NCI-H226 (cell line): Measurements from ENCODE around the gene REEP1.
"Not testable (repeated sequence)": the region's sequence is repeated elsewhere in the genome, so short reads cannot be mapped to it uniquely, and the experiment has no call there.

Experiments used
- DNase-seq: peaks from one replicate; pipeline ENCODE4 v3.0.0-alpha.2; 2015

The REEP1 gene

DNA sequence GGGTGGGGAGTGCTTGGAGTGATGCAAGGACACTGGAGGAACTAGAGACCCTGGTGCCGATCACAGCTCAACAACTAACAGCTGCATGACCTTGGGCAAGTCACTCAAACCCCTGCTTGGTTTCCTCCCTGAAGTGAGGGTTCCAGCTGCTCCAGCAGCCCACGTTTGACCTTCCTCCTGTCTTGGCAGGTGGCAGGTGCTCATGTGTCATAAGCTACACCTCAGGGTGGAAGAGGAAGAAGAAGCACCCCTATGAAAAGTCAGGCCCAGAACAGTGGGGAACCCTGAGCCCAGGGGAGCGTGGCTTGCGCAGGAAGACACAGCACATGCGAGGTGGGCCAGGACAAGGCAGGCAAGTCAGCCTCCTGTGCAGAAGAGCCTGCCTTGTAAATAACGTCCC lies 95.8 kb downstream of the REEP1 start:
- no peak for DNase-seq

DNA sequence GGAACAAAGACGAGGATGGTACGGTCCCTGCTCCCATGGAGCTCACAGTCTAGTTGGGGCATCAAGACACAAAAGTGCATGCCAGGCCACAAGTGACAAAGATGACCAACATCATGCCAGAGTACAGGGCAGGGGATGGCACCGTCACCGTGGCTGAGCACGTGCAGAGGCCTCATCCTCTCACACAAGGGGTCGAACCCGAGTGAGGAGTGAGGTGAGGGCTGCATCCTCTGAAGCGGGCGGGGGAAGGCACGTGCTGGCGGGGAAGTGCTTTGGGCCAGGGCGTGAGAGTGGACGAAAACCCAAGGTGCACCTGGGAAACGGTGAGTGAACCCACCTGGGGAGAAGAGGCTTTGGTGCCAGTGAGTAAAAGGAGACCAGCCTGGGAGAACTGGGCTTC lies 97.2 kb downstream of the REEP1 start:
- no peak for DNase-seq

DNA sequence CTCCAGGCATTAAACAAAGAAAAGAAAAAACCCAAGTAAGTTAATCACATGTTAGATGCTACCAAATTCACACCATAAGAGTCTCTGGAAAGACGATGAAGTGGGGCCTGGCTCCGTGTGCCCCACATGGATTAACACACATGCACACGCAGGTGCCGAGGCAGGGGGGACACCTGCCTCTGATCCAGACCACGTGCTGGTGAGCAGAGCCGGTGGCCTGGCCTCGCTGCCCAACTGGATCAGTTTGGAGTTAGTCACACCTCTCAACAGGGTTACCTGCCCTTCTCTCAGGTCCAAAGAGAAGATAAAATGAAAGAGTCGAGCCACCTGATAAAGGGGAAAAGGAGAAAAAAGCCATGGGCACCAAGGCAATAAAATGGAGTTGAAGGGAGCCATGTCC lies 97.7 kb downstream of the REEP1 start:
- no peak for DNase-seq

DNA sequence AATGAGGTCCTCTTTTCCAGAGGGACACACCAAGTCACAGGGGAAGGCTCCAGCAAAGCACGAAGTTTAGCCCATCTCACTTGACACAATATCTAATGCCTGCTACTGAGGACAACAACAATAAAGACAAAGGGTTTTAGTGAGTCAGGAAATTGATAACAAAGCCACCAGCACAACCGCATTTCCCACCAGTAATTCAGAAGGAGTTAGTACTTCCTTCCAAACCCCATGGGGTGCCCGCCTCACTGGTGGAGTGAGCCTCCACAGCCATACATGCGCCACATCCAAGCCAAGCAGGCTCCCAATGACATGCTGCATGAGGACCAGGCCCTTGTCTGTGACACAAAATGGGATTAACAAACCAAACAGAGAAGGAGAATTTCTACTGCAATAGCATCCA lies 98.1 kb downstream of the REEP1 start:
- no peak for DNase-seq

DNA sequence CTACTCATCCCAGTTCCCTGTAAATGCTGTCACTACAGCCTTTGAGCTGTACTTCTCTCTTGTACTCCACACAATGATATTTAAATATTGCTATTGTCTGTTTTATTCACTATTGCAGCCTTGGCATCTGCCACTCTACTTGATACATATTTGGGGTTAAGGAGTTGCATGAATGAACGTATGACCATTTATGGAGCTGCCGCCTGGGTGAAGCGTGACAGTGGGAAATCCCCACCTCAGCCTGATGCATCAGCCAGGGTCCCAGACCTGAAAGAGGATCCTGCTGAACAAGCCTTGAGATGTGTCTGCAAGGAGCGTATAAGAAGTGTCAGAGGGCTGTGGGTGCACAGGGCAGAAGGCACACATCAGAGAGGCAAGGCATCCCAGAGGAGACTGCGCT lies 99.1 kb downstream of the REEP1 start:
- DNase-seq, result no peak

DNA sequence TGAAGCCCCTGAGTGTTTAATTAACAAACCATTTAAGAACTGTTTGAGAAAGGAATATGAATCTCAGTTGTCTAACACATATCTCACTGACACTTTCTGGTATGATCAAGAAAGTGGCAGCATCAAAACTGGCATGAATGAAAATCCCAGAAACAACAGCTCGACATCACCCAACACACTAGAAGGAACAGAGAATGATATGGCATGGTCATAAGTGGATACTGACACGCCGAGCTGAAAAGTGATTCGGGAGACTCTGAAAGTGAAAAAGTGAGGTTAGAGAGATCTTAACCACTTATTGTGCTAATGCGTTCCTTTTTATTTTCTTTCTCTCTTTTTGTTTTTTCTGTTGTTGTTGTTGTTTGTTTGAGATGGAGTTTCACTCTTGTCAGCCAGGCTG lies 100.3 kb downstream of the REEP1 start:
- DNase-seq, result no peak

DNA sequence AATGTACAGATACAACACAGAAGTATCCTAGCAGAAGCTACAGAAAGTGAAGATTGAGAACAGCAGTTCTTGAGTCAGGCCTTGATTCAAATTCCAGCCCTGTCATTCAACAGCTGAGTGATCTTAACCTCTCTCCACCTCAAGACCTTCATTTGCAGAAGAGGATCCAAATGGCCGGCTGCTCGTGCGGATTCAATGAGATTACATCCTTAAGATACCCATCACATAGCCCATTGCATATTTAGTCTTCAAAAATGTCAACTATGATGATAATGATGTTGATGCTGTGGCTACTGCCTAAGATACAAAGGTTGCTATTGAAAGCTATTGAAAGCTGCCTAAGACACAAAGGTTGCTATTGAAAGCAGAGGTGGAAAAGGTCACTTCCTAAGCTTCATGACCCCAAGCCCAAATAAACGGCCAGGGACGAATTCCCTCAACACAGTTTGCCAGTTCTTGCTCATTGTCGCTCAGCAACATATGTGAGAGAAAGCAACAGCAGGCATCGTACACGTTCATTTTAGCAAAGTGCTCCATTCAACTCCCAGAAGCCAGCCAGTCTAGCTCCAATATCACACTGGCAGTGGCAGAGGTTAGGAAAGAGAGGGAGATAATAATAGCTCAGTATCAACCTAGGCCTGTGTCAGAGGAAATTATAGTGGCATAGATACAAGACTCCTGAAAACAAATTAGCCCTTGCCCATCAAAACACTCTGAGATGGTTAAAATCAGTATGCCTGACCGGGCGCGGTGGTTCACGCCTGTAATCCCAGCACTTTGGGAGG lies 102.0 kb downstream of the REEP1 start:
- DNase-seq, result no peak

DNA sequence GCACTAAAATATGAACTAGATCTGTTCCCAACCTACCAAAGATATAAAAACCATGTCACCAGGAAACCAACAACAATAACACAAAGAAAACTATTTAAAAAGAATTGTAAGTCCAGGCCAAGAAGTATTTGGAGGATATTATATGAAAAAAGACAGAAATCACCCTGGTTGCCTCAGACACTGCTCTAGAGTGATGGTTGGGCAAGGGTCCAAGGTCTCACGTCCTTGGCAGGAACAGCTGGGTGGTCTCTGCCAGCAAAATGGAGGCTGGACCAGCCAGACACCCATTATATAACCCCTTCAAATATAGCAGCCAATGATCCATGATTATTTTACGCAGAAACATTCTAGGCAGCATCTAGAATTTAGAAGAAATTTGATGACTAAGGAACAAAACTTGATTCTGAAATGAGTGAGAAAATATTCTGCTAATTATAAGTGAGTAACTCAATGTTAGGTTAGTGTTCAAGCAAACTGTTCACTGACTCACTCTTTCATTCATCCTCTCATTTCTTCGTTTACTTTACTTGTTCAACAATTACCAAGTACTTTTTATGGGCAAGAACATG lies 102.8 kb downstream of the REEP1 start:
- no peak for DNase-seq

DNA sequence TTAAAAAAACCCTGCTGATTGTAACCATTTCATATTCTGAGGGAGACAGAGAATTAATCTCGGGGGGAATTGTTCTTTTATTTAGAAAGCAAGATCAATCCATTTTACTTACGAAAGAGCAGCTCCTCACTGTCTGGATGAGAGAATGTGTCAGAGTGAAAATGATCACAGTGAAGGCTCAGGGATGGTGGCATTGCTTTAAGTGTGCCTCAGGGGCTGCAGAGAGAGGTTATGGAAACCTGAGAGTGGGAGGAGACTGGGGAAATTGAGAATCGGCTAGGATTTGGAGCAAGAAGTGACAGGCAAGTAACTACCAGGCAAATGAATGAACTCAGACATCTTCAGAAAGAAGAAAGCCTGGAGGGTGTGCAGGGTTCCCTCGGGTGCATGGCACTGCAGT lies 104.0 kb downstream of the REEP1 start:
- no peak for DNase-seq

DNA sequence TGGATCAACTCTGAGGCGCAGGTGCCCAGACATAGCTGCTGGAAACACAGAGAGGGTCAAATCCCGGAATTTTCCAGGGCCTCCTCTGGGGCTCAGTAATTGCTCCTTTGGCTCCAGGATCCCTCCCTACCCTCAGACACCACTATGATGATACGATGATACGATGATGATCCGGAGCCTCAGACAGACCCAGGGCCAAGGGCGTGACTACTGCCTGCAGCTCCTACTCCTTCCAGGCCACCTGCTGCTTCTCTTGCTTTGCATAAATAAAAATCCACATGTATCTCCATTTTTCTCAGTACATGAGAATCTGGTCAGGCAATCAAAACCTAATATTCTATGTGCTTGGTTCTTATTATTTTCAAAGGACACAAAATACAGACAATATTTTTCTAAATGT lies 104.5 kb downstream of the REEP1 start:
- no peak for DNase-seq

DNA sequence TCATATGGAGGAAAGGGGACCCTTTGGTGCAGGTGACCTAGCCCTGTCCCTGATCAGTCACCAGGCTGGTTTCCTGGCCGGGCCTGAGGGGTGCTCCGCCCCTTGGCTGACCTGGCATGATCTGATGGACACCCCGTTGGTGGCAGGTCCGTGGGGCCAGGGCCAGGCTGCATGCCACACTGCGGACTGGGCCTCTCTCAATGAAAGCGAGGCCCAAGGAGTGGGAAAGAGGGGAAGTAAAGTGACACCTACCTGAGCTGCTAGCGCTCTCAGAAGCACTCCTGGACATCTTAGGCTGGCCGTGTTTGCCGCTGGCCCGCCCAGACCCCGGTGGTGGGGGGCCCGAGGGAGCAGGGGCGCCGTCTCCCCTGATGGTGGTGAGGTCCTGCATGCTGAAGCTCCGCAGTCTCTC lies 105.0 kb downstream of the REEP1 start:
- no peak for DNase-seq

DNA sequence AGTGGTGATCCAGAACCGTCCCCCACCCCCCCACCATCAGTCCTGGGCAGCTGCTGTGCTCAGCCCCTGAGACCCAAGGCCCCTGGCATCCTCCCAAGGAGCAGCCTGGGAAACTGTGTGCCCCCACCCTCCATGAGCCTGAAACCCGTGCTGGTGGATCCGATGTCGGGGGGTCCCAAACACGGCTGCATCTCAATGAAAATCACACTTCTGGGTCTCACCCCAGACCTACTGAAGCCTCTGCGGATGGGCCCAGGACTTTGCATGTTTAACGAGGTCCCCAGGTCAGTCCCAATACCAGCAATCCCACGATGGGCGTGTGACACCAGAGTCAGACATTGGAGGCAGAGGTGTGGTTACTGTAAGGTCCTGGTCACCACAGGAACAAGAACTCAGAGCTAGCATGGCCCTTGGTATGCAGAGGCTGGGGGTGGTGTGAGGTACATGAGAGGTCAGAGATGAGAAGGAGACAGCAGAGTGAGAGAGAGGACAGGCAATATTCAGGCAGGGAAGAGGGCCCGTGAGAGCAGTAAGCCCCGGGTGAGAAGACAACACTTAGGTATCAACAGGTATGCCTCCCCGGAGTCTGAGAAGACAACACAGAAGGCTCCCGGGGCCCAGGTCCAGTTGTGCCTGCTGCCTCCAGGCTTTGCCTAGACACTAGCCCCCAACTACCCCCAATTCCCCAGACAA lies 105.6 kb downstream of the REEP1 start:
- DNase-seq, result no peak

DNA sequence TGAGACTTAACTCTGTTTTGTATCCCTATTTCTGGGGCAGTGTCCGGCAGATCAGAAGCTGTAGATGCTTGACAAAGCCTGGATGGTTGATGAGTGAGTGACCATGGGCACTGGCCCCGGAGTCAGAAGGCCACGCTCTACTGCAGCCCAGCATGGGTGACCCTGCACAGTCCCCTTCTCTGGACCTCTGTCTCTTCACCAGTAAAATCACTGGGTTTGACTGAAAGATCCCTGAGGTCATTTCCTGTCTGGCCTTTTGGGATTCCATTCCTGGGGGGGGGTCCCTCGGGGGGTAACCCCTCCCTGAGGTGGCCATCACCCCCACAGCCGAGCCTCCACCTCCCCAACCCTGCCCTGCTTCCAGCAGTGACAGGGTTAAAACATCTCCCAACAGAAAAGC lies 106.5 kb downstream of the REEP1 start:
- no peak for DNase-seq

DNA sequence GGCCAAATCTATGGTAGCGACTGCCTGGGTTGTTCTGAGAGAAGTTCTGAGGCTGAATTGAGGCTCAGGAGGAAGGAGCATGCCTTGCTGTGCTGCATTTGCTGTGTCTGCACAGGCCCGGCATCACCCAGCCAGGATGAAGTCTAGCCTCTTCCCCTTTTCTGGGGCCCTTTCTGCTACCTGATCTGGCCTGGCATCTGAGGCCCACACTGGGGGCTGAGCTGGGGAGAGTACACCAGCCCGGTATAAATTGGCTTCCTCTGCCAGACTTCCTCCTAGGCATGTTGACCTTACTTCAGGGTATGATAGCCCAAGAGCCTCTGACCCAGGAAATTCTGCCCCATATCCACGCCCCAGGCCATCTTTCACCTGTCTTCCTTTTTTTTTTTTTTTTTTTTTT lies 108.2 kb downstream of the REEP1 start:
- DNase-seq, result no peak

DNA sequence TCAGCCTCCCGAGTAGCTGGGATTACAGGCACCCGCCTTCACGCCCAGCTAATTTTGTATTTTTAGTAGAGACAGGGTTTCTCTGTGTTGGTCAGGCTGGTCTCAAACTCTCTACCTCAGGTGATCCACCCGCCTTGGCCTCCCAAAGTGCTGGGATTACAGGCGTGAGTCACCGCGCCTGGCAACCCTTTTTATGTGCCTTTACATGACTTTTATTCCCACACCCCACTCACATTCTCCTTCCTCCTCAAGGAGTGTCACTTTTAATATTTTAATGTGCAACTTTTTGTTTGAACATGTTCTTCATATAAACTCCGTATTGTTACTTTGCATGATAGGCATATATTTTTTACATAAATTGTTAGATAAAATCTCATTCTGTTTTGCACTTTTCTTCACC lies 108.9 kb downstream of the REEP1 start:
- not testable (repeated sequence) for DNase-seq

DNA sequence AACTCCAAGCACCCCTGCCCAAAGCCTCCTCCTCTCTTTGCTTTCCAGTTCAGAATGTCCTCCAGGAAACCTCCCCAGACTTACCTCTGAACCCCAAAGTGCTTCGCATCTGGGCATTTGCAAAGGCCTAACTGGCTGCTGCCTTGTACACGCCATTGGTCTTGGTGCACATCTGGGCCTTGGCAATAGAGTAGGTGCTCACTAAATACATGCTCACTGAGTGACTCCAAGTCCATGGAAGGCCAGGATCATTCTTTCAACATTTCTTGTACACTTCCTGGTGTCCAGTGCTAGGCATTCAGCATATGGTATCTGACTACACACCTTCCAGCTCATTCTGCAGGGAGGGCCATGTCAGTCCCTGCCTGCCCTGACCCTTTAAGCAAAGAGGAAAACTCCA lies 109.7 kb downstream of the REEP1 start:
- DNase-seq, result no peak

DNA sequence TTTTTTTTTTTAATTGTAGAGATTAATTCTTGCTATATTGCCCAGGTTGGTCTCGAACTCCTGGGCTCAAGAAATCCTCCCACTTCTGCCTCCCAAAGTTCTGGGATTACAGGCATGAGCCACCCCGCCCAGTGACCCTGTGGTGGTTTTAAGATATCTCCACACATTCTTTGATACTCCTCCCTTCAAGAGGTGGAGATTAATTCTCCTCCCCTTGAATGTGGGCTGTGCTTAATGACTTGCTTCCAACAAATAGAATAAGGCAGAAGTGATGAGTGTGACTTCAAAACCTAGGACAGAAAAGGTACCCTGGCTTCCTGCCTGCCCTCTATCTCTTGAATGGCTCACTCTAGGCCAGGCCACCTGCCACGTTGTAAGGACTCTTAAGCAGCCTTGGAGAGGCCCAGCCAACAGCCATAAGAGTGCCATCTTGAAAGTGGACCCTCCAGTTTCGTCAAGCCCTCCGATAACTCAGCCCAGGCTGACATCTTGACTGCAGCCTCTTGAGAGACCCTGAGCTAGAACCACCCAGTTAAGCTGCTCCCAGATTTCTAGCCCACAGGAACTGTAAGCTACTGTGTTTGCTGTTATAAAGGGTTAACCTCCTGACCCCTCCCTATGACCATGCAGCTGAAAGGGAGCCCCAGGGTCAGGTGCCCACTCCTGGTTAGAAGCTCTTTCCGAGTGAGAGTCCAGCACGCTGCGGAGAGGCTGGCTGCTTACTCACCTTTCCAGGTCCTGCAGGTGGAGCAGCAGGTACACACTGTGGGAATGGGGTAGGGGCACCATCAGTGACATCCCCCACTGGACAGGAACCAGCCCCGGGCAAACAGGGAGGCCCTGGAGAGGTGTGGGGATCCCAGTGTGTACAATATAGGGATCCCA lies 110.5 kb downstream of the REEP1 start:
- DNase-seq, result peak; percentile 37

DNA sequence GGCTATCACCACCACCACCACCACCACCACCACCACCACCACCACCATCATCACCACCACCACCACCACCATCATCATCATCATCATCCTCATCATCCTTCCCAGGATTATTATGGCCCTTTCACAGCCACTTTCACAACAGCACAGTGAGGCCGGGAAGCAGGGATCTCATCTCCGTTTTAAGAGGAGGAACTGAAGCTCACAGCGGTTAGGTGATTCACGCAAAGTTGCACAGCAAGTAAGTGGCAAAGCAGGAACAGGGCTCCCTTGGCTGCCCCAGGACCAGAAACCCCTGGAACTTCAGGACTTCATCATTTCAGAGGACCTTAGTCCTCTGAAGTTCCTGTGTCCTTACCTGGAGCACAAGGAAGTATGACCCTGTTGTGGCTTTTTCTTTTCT lies 111.4 kb downstream of the REEP1 start:
- DNase-seq, result no peak

DNA sequence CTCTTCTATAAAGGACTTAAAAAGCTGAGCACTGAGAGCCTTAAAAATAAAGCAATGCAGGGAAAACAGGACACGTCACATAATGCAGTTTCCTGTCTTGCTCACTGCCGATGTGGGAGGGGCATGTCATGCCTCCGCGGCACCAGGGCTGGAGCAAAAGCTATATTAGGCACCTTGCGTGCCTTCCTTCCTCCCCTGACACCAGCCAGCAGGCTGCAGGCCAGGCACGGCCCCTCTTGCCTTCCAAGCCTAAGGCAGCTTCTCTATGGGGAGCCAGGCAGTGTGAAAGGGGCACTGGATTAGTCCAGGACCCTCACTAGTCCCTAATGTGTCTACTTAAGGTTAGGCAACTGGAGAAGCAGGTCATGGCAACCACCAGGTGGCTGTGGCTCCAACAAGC lies 111.8 kb downstream of the REEP1 start:
- DNase-seq, result no peak

DNA sequence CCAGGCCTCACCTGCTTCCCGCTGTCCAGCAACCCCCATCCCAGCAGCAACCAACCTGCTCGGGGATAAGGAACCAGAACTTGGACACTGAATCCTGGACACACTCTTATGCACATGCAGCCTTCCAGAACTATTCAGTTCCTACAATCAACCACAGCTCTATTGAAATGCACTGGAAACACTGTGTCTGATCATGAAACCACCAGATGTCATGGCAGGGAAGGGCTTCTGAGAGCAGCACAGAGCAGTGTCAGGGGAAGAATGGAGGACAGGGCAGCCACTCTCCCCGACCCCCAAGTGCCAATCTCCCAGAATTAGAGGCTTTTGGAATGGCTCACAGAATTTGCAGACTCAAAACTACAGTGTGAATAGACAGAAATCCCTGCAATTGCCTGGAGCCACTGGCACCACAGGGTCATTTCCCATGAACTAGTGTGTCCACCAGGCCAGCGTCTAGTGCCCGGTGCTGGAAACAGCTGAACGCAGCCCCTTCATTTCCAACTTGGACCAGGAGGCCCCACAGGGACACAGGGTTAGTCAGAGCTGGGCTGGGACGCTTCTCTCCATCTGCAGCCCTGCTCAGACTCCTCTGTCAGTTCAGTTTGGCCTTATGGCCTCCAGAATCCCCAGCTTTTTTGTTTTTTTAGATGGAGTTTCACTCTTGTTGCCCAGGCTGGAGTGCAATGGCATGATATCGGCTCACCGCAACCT lies 112.6 kb downstream of the REEP1 start:
- no peak for DNase-seq

DNA sequence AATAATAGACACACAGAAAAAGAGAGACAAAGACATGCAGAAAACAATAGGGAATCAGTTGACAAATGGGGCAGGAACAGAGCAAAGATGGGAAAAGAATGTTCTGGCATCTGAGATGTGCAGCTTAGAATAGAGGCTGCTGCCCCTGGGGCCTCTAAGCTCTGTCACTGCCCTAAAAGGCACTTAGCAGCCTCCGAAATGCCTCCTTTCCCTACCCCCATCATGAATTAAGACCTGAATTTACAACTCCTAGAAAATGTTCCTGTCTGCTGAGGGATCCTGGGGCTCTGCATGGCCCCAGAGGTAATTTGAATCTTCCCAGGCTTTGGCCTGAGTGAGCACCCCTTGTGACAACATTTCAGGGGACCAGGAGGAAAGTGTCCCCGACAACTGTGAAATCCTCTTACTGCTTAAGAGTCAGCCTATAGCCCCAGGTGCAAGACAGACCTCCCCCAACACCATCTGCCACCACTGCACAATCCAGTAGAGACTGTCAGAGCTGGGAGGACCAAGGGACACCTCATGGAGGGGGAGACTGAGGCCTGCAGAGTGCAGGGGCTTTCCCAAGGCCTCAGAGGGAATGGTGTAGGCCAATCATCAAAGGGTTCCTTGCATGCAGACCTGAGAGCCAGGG lies 113.4 kb downstream of the REEP1 start:
- DNase-seq, result no peak
